ENCODE results near the gene PCSK7. TPM values are rescaled to one million over a fixed set of nuclear protein-coding genes. Genes with fewer than 3 reads are reported as not detected.

PCSK7 gene
- total RNA-seq, 1 donor from 2014 or later: 66.0 TPM

- H3K4me3 Mint-ChIP-seq: no peak overlapping the region
- no peak for DNase-seq (ENCODE audit: low spot score in 2 of 2, unreplicated experiment in 2 of 2)
- TF ChIP-seq CTCF (IDR thresholded peaks at IDR 0.05; ENCODE audit: unreplicated experiment): no peak
These were observed 13.5 kb downstream of the PCSK7 start for GRCh38 chr11:117218133-117218915.

GRCh38 chr11:117217141-117218084, 14.5 kb downstream of the PCSK7 start:
- peaks cover 27% of the 10 kb centered on the region for H3K36me3 Mint-ChIP-seq

More at GRCh38 chr11:117218133-117218915, 13.5 kb downstream of the PCSK7 start:
- Mint-ChIP-seq H3K36me3 (peaks cover 22% of the 10 kb centered on the region), H3K27ac (peak overlapping the region; percentile 84), H3K9me3 (no peaks in the 10 kb centered on the region), H3K27me3 (ENCODE audit: low read depth) (no peaks in the 10 kb centered on the region), H3K4me1 (peaks cover 16% of the 10 kb centered on the region)

GRCh38 chr11:117214404-117215110, 17.3 kb downstream of the PCSK7 start:
- Mint-ChIP-seq H3K4me1 (peaks cover 10% of the 10 kb centered on the region), H3K4me3 (no peak overlapping the region), H3K36me3 (peaks cover 32% of the 10 kb centered on the region)

More at GRCh38 chr11:117217141-117218084, 14.5 kb downstream of the PCSK7 start:
- DNase-seq (ENCODE audit: low spot score in 2 of 2, unreplicated experiment in 2 of 2): no peak
- TF ChIP-seq CTCF (IDR thresholded peaks at IDR 0.05; ENCODE audit: unreplicated experiment): no peak
- H3K4me3 Mint-ChIP-seq: no peak overlapping the region
- H3K4me1 Mint-ChIP-seq: peaks cover 16% of the 10 kb centered on the region
- no peaks in the 10 kb centered on the region for H3K27me3 Mint-ChIP-seq (ENCODE audit: low read depth)
- no peaks in the 10 kb centered on the region for H3K9me3 Mint-ChIP-seq
- peak overlapping the region; percentile 84 for H3K27ac Mint-ChIP-seq

GRCh38 chr11:117212697-117213355, 19.0 kb downstream of the PCSK7 start:
- no peak overlapping the region for H3K27ac Mint-ChIP-seq

More at GRCh38 chr11:117214404-117215110, 17.3 kb downstream of the PCSK7 start:
- H3K27ac Mint-ChIP-seq: no peak overlapping the region
- no peaks in the 10 kb centered on the region for H3K27me3 Mint-ChIP-seq (ENCODE audit: low read depth)
- H3K9me3 Mint-ChIP-seq: no peaks in the 10 kb centered on the region
- no peak for DNase-seq (ENCODE audit: low spot score in 2 of 2, unreplicated experiment in 2 of 2)
- no peak for TF ChIP-seq CTCF (IDR thresholded peaks at IDR 0.05; ENCODE audit: unreplicated experiment)

More at GRCh38 chr11:117212697-117213355, 19.0 kb downstream of the PCSK7 start:
- peaks cover 26% of the 10 kb centered on the region for H3K36me3 Mint-ChIP-seq
- H3K4me1 Mint-ChIP-seq: peaks cover 2% of the 10 kb centered on the region
- no peak for TF ChIP-seq CTCF (IDR thresholded peaks at IDR 0.05; ENCODE audit: unreplicated experiment)
- no peaks in the 10 kb centered on the region for H3K27me3 Mint-ChIP-seq (ENCODE audit: low read depth)
- H3K4me3 Mint-ChIP-seq: no peak overlapping the region
- H3K9me3 Mint-ChIP-seq: no peaks in the 10 kb centered on the region
- DNase-seq (ENCODE audit: low spot score in 2 of 2, unreplicated experiment in 2 of 2): no peak
